NCI-H524 (cell line): Measurements from ENCODE around the gene ASF1B.
A peak's percentile ranks its signal among the peaks of the same experiment; 100 is the strongest.
"Not testable (repeated sequence)": the region's sequence is repeated elsewhere in the genome, so short reads cannot be mapped to it uniquely, and the experiment has no call there.

ENCODE experiments used
- DNase-seq, 2 experiments: peaks; one replicate each; lab custom pipeline; 2025; lab: John Stamatoyannopoulos, UW

Gene ASF1B

DNA sequence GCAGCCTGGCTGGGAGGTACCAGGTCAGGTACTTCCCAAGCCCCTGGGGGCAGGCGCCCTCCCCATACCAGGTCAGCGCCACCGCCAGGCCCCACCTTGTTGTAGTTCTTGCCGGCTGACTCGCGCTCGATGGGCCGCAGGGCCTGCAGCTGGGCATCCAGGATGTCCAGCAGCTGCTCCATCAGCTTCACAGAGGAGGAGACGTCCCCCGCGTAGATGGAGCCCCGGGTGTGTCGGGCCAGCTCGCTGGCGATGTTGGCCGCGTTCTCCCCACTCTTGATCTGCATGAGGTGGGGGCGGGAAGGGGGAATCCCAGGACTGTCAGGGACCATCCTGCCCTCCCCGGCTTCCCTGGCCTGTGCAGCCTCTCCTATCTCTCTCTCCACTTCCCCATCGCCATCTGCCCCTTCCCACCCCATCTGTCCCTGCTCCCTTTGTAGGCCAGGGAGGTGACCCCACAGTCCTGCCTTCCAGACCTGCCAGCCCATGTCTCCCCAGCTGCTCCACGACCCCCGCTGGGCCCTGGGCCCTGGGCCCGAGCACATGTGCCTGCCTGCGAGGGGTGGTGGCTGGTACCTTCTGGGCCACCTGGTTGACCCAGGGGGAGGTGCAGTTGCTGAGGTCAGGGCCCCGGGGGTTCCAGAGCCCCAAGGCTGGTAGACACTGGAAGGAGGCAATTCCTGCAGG, 23.8 kb upstream of the ASF1B start:
- DNase-seq = peak; percentile 26 to 65

DNA sequence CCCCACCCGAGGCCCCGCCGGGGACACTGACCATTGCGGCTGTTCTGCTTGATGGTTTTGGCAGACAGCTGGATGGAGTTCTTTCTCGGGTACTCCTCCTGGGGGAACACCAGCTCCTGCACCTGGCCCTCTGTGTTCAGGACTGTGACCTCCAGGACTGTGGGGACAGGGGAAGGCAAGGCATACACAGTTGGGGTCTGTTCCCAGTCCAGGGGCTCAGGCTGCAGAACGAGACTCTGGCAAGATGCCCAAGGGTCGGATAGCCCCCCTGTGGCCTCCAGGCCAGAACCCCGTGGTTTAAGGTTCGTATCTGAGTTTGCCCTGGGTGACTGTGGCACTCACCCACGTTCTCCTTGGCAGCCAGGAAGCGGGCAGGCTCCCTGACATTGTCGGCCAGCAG, 22.7 kb upstream of the ASF1B start:
- no peak for DNase-seq

GRCh38 chr19:14158276-14159023, 22.1 kb upstream of the ASF1B start:
- DNase-seq = no peak

GRCh38 chr19:14156971-14157717, 20.8 kb upstream of the ASF1B start:
- DNase-seq = no peak

GRCh38 chr19:14156122-14156521, 19.7 kb upstream of the ASF1B start:
- no peak for DNase-seq

DNA sequence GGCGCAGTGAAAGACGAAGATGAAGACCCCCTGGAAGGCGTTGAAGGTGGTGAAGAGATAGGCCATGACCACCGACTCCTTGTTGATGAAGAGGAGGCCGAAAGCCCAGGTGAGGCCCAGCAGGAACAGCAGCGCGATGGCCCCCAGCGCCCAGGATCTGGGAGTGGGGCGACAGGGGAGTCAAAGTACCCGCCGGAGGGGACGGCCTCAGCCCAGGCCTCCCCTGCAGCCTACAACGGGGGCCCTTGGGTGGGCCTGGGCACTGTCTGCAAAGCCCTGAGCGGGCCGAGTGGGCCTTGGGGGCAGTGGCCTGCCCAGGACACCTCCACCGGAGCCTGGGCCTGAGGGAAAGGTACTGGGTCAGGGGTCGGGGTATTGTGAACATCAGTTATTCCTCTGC, 19.0 kb upstream of the ASF1B start:
- DNase-seq = no peak

DNA sequence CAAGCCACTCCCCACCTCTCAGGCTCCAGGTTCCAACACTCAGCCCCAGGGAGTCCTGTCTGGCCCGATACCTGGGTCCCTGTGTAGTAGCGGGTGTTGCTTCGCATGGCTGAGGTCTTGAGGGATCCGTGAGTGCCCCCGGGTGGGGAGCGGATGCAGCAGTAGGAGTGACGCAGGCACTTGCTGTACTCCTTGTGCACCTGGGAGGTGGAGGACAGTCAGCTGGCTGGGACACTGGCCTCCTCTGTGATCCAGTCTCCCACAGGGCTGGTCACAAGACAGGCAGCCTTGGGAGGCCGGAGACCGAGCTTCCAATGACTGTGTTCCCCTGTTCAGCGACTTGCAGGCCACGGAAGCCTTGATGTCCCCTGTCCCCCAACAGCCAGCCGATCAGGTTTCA, 16.3 kb upstream of the ASF1B start:
- DNase-seq = no peak

DNA sequence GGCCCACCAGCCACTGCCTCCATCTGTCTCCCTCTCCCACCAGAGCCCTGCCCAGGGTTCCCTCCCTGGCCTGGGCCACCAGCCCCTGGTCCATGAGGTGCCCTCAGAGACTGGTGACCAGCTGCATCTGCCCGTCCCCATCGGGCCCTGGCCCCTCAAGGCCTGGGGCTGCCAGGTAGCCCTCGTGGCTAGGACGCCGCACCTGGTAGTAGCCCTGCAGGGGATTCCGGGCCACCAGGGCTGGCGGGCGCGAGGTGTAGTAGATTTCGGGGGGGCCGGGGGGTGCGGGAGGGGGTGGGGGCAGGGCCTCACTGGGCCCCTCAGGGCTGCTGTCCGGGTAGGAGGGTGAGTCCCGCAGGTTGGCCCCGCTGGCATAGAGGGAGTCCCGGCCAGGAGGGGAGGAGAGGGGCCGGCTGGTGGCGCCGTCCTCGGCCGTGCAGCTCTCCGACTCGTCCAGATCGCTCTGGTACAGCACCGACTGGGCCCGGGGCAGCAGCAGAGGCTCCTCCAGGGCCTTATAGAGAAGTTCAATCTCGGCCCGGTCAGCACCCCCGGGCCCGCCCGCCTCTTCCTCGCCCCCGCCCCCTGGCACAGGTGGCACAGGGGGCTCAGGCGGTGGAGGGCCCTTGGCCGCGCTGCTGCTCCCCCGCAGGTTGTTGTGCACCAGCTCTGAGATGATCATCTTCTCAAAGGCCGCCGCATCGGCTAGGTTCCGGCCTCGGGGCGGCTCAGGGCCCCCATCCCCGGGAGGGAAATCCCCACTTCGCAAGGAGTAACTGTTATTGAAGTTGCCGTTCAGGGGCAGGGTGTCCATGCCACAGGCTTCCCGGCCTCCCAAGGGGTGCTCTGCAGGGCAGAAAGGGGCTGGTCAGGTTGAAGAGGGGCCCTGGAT, 14.6 kb upstream of the ASF1B start:
- no peak for DNase-seq

DNA sequence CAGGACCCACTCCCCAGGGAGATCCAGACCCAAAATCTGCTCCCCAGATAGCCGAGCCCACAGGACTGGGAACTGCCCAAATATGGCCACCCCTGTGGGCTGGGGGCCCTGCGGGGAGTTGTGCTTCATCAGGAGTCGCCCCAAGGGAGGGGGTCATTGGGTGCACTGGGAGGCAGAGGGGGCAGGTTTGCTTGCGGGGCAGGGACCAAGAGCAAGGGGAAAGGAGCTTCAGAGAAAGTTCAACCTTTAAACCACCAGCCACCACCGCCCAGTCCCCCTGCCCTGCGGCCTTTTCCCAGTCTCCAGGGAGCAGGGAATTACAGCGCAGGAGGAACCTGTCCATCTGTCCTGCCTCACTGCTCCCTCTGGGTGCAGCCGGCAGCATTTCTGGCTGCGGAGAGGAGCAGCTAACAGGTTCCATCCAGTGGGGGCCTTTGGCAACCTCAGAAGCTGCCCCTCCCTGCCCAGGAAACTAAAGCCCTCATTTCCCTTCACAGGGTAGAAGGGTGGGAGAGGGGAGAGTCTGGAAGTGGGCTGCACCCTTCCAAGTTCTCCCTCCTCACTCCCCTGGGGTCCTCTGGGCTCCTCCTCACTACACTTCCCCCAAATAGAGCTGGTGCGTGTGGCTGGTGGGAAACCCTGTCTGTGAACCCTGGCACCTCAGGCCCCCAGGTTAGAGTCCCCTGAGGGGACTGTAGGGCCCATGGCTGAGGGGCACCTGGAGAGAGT, 13.8 kb upstream of the ASF1B start:
- DNase-seq = peak in 1 of 2 experiments; percentile 43

- DNase-seq = no peak
Measured at GRCh38 chr19:14149509-14149994, 13.2 kb upstream of the ASF1B start.

GRCh38 chr19:14148751-14149410, 12.5 kb upstream of the ASF1B start:
- no peak for DNase-seq

DNA sequence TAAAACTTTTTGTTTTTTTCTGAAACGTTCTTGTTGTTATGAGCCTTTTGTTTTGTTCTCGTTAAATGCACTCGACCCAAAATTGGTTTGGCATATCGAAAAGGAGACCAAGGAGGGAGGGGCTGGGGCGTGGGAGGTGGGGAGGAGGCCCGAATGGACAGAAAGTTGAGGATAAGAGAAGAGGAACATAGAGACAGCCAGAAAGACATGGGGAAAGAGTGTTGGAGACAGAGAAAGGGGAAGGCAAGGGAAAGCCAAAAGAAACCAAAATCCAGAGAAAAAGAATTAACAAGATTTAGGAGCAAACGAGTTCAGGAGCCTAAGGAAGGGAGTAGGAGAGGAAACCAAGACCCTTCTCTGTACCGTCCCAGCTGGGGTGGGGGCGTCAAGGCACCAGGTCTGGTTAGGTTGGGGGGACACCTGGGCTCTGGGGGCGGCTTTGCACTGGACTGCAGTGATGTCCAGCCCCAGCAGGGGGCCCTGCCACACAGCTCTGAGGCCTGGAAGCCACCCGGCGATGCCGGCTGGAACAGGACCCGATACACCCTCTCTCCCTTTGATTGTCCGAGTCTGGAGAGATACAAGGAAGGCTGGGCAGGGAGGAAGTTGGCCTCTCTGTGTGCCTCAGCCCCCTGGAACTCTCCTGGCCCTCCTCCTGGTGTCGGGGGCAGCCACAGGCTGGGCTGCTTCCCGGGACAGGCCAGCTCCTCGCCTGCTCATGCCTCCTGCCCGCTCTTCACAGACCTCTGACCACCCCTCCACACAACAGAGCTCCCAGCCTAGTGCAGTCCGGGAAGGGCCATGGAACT, 11.6 kb upstream of the ASF1B start:
- DNase-seq = peak in 1 of 2 experiments; percentile 67

- DNase-seq = no peak
Measured at GRCh38 chr19:14146789-14147216, 10.4 kb upstream of the ASF1B start.

GRCh38 chr19:14146169-14146568, 9.8 kb upstream of the ASF1B start:
- not testable (repeated sequence) for DNase-seq

- no peak for DNase-seq
Measured at GRCh38 chr19:14145381-14145780, 9.0 kb upstream of the ASF1B start.

DNA sequence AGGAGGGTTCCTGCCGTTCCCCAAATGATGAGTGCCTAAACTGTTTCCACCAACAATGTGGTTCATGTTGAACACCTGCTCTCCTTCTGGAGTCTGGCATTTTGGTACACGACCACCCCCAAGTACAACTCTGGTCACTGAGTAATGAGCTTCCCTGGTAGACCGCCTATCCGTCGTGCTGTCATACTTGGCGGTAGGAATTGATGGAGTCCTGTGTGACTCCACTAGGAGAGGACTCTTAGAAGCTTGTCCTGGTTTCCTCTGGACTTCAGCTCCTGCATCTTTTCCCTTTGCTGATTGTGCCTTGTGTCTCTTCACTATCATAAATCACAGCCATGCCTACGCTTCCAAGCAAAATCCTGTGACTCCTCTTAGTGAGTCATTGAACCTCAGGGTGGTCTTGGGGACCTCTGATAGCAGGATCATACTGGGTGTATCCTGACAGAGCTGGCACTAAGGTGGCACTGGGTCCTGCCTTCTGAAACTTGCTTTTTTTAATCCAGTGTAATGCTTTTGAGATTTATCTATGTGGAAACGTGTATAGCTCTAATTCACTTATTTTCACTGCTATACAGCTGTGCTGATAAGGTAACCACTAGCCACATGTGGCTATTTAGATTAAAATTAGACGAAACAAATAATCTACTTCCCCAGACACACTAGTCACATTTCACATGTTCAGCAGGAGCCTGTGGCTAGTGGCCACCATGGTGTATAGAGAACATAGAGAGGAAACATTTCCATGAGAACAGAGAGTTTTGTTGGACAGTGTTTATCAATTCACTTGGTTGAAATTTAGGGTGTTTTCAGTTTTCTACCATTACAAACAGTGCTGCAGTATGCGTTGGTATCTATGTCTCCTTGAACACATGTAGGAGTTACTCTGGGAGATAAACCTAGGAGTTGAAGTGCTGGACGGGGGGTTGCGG, 6.1 kb upstream of the ASF1B start:
- no peak for DNase-seq

DNA sequence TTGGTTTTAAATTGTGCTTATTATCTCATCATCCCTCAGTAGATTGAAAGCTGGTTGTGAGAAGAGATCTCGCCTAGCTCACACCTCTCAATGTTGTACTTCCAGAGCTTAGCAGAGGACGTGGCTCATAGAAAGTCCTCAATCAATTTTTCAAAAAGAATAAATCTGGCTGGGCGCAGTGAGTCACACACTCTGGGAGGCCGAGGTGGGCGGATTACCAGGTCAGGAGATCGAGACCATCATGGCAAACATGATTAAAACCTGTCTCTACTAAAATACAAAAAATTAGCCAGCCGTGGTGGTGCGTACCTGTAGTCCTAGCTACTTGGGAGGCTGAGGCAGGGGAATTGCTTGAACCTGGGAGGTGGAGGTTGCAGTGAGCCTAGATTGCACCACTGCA, 4.7 kb upstream of the ASF1B start:
- DNase-seq = no peak

DNA sequence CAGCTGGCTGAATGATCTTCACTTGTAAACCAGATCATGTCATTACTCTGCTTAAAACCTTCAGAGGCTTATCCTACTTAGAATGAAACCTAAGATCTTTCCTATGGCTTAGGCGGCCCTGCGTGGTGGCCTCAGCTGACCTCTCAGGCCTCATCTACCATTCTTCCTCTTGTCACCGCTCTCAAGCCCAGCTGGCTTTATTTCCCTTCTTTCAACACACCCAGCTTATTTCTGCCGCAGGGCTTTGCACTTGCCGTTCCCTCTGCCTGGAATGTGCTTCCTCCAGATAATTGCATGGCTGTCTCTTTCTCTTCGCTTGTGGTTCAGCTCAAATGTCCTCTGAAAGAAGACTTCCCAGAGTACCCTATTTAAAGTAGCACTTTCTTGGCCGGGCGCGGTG, 3.6 kb upstream of the ASF1B start:
- DNase-seq = peak; percentile 19 to 72
